ENCODE data around the gene NUMBL. TPM values are rescaled to one million over a fixed set of nuclear protein-coding genes. Genes with fewer than 3 reads are reported as not detected.

The NUMBL gene
- total and polyA plus RNA-seq, 9 of the 15 experiments (the other 6 are each of a cell fraction or from before 2014, with no cell fraction given) = 0.39 to 38.6 (median 6.6) TPM

GRCh38 chr19:40629346-40629745 lies 61.1 kb downstream of the NUMBL start:
- CTCF ChIA-PET (ENCODE audit: low intra/inter-chr PET ratio) = no interaction called here
- Histone ChIP-seq H3K9ac (ENCODE audit: insufficient read depth in 1 of 2, low read depth in 2 of 2, low read length in 2 of 2) (no peak overlapping the region), H3K79me2 (ENCODE audit: control insufficient read depth, insufficient read depth, low read length) (no peaks in the 10 kb centered on the region), H3K4me2 (ENCODE audit: insufficient read depth, low read length) (no peak overlapping the region), H3K9me3 (replicated peaks; ENCODE audit: control insufficient read depth, insufficient read depth, low read depth, low read length) (no peaks in the 10 kb centered on the region), H3K9me1 (ENCODE audit: control insufficient read depth, insufficient read depth, low read length) (no peaks in the 10 kb centered on the region), H3K27ac (ENCODE audit: extremely low read depth, low read depth, low read length) (no peak overlapping the region), H3K36me3 (ENCODE audit: control insufficient read depth, insufficient read depth, low read length) (peaks cover 50% of the 10 kb centered on the region; the same call in 2 of the 3 replicates), H4K20me1 (replicated peaks; ENCODE audit: control insufficient read depth, insufficient read depth, low read length) (no peaks in the 10 kb centered on the region), H3K4me1 (replicated peaks in 1 of 2; ENCODE audit: control insufficient read depth in 2 of 2, insufficient read depth in 2 of 2, low read length in 2 of 2) (peaks cover 21 to 36% of the 10 kb centered on the region in 2 experiments), H2AFZ (ENCODE audit: low read depth, low read length) (no peak overlapping the region), H3K27me3 (ENCODE audit: control insufficient read depth in 2 of 2, insufficient read depth in 2 of 2, low read length in 2 of 2) (no peaks in the 10 kb centered on the region), H3K4me3 (no peak overlapping the region)
- in situ Hi-C loops (cut with MboI) = no loop called here
- peak; percentile 82 for TF ChIP-seq ZBTB33 (CRISPR knock-in tag; IDR thresholded peaks at IDR 0.05)
- TF ChIP-seq ZNF280B (CRISPR knock-in tag; IDR thresholded peaks at IDR 0.05) = no peak
- TF ChIP-seq RBFOX2 (IDR thresholded peaks at IDR 0.05; ENCODE audit: low read depth, low read length) = peak; percentile 28; the same call in 1 of the 2 replicates
- BruUV-seq (replicated peaks) = no TSS peak
- no peak for ATAC-seq
- intact Hi-C loops (cut with micrococcal nuclease) = no loop called here
- FAIRE-seq = no peak
- POLR2A ChIA-PET = no interaction called here
- WGBS (ENCODE audit: insufficient coverage, low coverage, missing lambda C conversion rate) = 95% methylated on average over 32 of the region's 42 CpGs
- no peak for DNase-seq (ENCODE audit: extremely low read depth in 1 of 4, low spot score in 3 of 4)

Measured in K562 (cell line).